Trophoblast cell (in vitro differentiated cells and primary cell): ENCODE results near the gene ZNF451.
A peak's percentile ranks its signal among the peaks of the same experiment; 100 is the strongest.

ENCODE experiments used
- DNase-seq, 2 donors: peaks; one replicate each; pipeline ENCODE4 v3.0.0-alpha.2; 2016
- H2AFZ ChIP-seq: 2 replicates; pipeline ENCODE4 v1.6.1; 2013; ENCODE audit warnings: low read length, moderate library complexity, mild to moderate bottlenecking; ENCODE audit not compliant: insufficient read depth, poor library complexity
- H2AK5ac ChIP-seq: 2 replicates; pipeline ENCODE4 v1.6.1; 2013; ENCODE audit warnings: mild to moderate bottlenecking, low read length
- H2BK120ac ChIP-seq: 2 replicates; pipeline ENCODE4 v1.6.1; 2013; ENCODE audit warnings: low read length, mild to moderate bottlenecking, moderate library complexity; ENCODE audit not compliant: insufficient read depth, poor library complexity
- H2BK12ac ChIP-seq: 2 replicates; pipeline ENCODE4 v1.6.1; 2013; ENCODE audit warnings: mild to moderate bottlenecking, low read length, moderate library complexity
- H2BK5ac ChIP-seq: 2 replicates; pipeline ENCODE4 v1.6.1; 2013; ENCODE audit warnings: low read length, low read depth, moderate library complexity, mild to moderate bottlenecking; ENCODE audit not compliant: poor library complexity
- H3K14ac ChIP-seq: 2 replicates; pipeline ENCODE4 v1.6.1; 2013; ENCODE audit warnings: mild to moderate bottlenecking, low read length
- H3K18ac ChIP-seq: 2 replicates; pipeline ENCODE4 v1.6.1; 2013; ENCODE audit warnings: mild to moderate bottlenecking, low read length
- H3K23ac ChIP-seq: 2 replicates; pipeline ENCODE4 v1.6.1; 2013; ENCODE audit warnings: low read length
- H3K27ac ChIP-seq: 2 replicates; pipeline ENCODE4 v1.5.1; 2013; ENCODE audit warnings: low read depth, mild to moderate bottlenecking, inconsistent platforms, low read length, moderate library complexity
- H3K27me3 ChIP-seq: 2 replicates; pipeline ENCODE4 v1.6.1; 2013; ENCODE audit warnings: inconsistent platforms, mild to moderate bottlenecking, low read length, moderate library complexity; ENCODE audit not compliant: insufficient read depth
- H3K36me3 ChIP-seq, 2 experiments: 1 replicate in 1 of 2; 2 replicates in 1 of 2; pipeline ENCODE4 v1.6.1; 2013; ENCODE audit warnings: low read length in 2 of 2, mild to moderate bottlenecking in 2 of 2, moderate library complexity in 1 of 2; ENCODE audit not compliant: insufficient read depth in 2 of 2, control insufficient read depth in 1 of 2
- H3K4ac ChIP-seq: 2 replicates; pipeline ENCODE4 v1.6.1; 2013; ENCODE audit warnings: low read depth, mild to moderate bottlenecking, low read length, moderate library complexity
- H3K4me1 ChIP-seq, 2 experiments: 1 replicate in 1 of 2; 2 replicates in 1 of 2; pipeline ENCODE4 v1.6.1; 2013; ENCODE audit warnings: low read length in 2 of 2, mild to moderate bottlenecking in 2 of 2, moderate library complexity in 1 of 2; ENCODE audit not compliant: insufficient read depth in 2 of 2, control insufficient read depth in 1 of 2
- H3K4me2 ChIP-seq: 2 replicates; pipeline ENCODE4 v1.6.1; 2013; ENCODE audit warnings: inconsistent platforms, mild to moderate bottlenecking, low read length, moderate library complexity
- H3K4me3 ChIP-seq: 2 replicates; pipeline ENCODE4 v1.5.1; 2013; ENCODE audit warnings: mild to moderate bottlenecking, low read depth, low read length, inconsistent platforms
- H3K79me1 ChIP-seq: one replicate; pipeline ENCODE4 v1.6.1; 2013; ENCODE audit warnings: low read length
- H3K79me2 ChIP-seq: 2 replicates; pipeline ENCODE4 v1.6.1; 2013; ENCODE audit warnings: low read length, mild to moderate bottlenecking; ENCODE audit not compliant: control insufficient read depth, insufficient read depth, poor library complexity
- H3K9ac ChIP-seq: 2 replicates; pipeline ENCODE4 v1.6.1; 2013; ENCODE audit warnings: mild to moderate bottlenecking, low read length
- H3K9me3 ChIP-seq: 2 replicates; pipeline ENCODE4 v1.6.1; 2013; ENCODE audit warnings: low read depth, mild to moderate bottlenecking, control low read depth, inconsistent platforms, low read length; ENCODE audit not compliant: insufficient read depth
- H4K12ac ChIP-seq: 2 replicates; pipeline ENCODE4 v1.6.1; 2013; ENCODE audit warnings: low read depth, mild to moderate bottlenecking, low read length, moderate library complexity
- H4K8ac ChIP-seq: 2 replicates; pipeline ENCODE4 v1.6.1; 2013; ENCODE audit warnings: low read depth, mild to moderate bottlenecking, low read length, moderate library complexity
- H4K91ac ChIP-seq: one replicate; pipeline ENCODE4 v1.6.1; 2013; ENCODE audit warnings: low read depth, mild to moderate bottlenecking, low read length, moderate library complexity
- WGBS: extraction: QIAGEN DNeasy Blood & Tissue Kit; methylation state at CpG from one replicate; pipeline ENCODE4 v1.1.7; 2013; ENCODE audit warnings: missing lambda C conversion rate; ENCODE audit not compliant: insufficient read length, insufficient coverage; ENCODE audit errors: extremely low coverage; 5-methylcytosine and 5-hydroxymethylcytosine counted together

Gene ZNF451

DNA sequence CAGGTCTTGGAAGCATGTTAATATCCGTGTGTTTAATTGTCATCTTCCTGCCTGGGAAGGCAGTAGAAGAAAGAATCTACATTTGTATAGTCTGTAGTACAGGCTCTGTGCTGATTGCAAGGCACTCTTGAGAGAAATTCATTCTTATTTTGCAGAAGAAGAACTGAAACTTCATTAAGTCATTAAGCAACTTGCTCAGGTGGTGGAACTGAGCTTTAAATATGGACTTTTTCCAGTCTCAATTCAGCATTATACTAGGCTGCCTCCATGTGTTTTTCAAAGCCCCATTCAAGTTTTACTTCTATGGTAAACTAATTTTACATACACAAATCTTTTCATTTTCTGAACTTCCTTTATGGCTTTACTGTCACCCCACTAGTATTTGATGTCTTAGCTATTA is 18.7 kb downstream of the ZNF451 start:
- H3K9ac ChIP-seq, result no peak overlapping the region
- no peak overlapping the region for H4K8ac ChIP-seq
- no peak overlapping the region for H3K4me3 ChIP-seq
- H3K79me2 ChIP-seq, result no peaks in the 10 kb centered on the region
- no peaks in the 10 kb centered on the region for H3K27me3 ChIP-seq
- no peaks in the 10 kb centered on the region for H3K79me1 ChIP-seq
- H4K12ac ChIP-seq, result no peak overlapping the region
- no CpG with 5 or more reads among the region's 1 CpG for WGBS
- H3K14ac ChIP-seq, result no peak overlapping the region
- H3K18ac ChIP-seq, result no peak overlapping the region
- H2BK5ac ChIP-seq, result no peak overlapping the region
- no peak overlapping the region for H2BK120ac ChIP-seq
- no peaks in the 10 kb centered on the region for H3K36me3 ChIP-seq
- no peaks in the 10 kb centered on the region for H3K4me1 ChIP-seq
- no peak overlapping the region for H3K27ac ChIP-seq
- H3K4ac ChIP-seq, result no peak overlapping the region
- no peaks in the 10 kb centered on the region for H3K9me3 ChIP-seq
- H4K91ac ChIP-seq, result no peak overlapping the region
- no peak overlapping the region for H2AFZ ChIP-seq
- no peak overlapping the region for H2AK5ac ChIP-seq
- no peak overlapping the region for H2BK12ac ChIP-seq
- no peak overlapping the region for H3K23ac ChIP-seq
- H3K4me2 ChIP-seq, result no peak overlapping the region
- no peak for DNase-seq

DNA sequence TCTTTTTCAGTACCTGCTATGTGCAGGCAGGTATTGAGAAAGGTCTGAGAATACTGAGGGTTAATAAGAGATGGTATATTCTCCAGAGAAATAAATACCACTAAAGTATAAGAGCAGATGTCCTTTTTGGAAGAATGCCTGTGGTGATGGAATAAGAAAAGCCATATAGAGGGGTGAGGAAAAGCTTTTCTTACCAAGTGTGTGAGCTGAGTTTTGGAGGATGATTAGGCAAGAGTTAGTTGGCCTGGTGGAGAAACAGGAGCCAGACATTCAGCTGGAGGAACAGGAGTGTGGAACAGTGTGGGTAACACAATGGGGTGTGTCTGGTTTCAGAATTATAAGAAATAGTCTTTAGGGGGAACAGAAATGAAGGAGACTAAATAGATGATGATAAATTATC is 19.9 kb downstream of the ZNF451 start:
- no peak overlapping the region for H3K4me3 ChIP-seq
- H3K79me1 ChIP-seq, result no peaks in the 10 kb centered on the region
- H3K23ac ChIP-seq, result no peak overlapping the region
- H2BK12ac ChIP-seq, result no peak overlapping the region
- H3K14ac ChIP-seq, result no peak overlapping the region
- H3K4me2 ChIP-seq, result no peak overlapping the region
- no peaks in the 10 kb centered on the region for H3K36me3 ChIP-seq
- no peak overlapping the region for H4K91ac ChIP-seq
- no peak overlapping the region for H2BK120ac ChIP-seq
- H3K27ac ChIP-seq, result no peak overlapping the region
- no peak overlapping the region for H4K8ac ChIP-seq
- H2BK5ac ChIP-seq, result no peak overlapping the region
- H3K27me3 ChIP-seq, result no peaks in the 10 kb centered on the region
- no peak overlapping the region for H4K12ac ChIP-seq
- H3K9me3 ChIP-seq, result no peaks in the 10 kb centered on the region
- H3K4me1 ChIP-seq, result no peaks in the 10 kb centered on the region
- no peak overlapping the region for H3K4ac ChIP-seq
- H3K18ac ChIP-seq, result no peak overlapping the region
- H3K79me2 ChIP-seq, result no peaks in the 10 kb centered on the region
- H3K9ac ChIP-seq, result no peak overlapping the region
- no peak overlapping the region for H2AK5ac ChIP-seq
- DNase-seq, result no peak
- H2AFZ ChIP-seq, result no peak overlapping the region

DNA sequence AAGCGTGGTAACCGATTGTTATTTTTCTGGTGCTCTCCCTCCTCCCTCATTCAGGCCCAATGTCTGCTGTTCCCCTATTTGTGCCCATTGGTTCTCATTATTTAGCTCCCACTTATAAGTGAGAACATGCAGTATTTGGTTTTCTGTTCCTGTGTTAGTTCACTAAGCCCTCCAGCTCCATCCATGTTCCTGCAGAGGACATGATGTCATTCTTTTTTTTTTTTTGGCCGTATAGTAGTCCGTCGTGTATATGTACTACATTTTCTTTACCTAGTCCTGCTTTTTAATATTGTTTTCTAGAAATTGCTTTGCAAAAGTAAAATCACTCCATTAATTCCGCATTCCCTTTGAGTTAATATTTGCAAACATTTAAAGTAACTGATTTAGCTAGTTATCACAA is 23.1 kb downstream of the ZNF451 start:
- Histone ChIP-seq H3K18ac (no peak overlapping the region), H3K14ac (no peak overlapping the region), H3K36me3 (no peaks in the 10 kb centered on the region), H3K4me3 (no peak overlapping the region), H3K4me1 (no peaks in the 10 kb centered on the region), H3K9me3 (no peaks in the 10 kb centered on the region), H3K27me3 (no peaks in the 10 kb centered on the region), H4K12ac (no peak overlapping the region), H3K4ac (no peak overlapping the region), H3K79me2 (no peaks in the 10 kb centered on the region), H4K8ac (no peak overlapping the region), H3K79me1 (no peaks in the 10 kb centered on the region), H3K23ac (no peak overlapping the region), H2BK12ac (no peak overlapping the region), H3K9ac (no peak overlapping the region), H2AFZ (no peak overlapping the region), H2BK5ac (no peak overlapping the region), H2BK120ac (no peak overlapping the region), H3K27ac (no peak overlapping the region), H2AK5ac (no peak overlapping the region), H4K91ac (no peak overlapping the region), H3K4me2 (no peak overlapping the region)
- no CpG with 5 or more reads among the region's 6 CpGs for WGBS
- DNase-seq, result no peak

DNA sequence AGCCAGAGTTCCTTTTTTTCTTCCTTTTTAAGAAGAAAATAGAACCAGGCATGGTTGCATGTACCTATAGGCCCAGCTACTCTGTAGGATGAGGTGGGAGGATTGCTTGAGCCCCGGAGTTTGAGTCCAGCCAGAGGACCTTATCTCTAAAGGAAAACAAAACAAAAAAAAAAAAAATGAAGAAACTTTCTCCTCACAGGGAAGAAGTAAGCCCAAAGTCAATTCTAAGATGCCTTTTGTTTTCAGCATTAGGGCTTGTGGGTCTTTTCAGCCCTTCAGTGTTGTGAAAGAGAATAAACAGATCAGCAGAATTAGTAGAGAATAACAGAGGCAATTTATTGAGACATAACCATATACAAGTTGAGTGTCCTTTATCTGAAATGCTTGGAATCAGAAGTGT is 26.8 kb downstream of the ZNF451 start:
- H4K91ac ChIP-seq, result no peak overlapping the region
- H3K27me3 ChIP-seq, result no peaks in the 10 kb centered on the region
- WGBS, result no CpG with 5 or more reads among the region's 1 CpG
- H3K9me3 ChIP-seq, result no peaks in the 10 kb centered on the region
- no peak overlapping the region for H3K4me3 ChIP-seq
- no peak overlapping the region for H2AFZ ChIP-seq
- H3K36me3 ChIP-seq, result no peaks in the 10 kb centered on the region
- no peak overlapping the region for H2BK12ac ChIP-seq
- H4K8ac ChIP-seq, result no peak overlapping the region
- H2AK5ac ChIP-seq, result no peak overlapping the region
- no peak overlapping the region for H3K4ac ChIP-seq
- H3K79me2 ChIP-seq, result no peaks in the 10 kb centered on the region
- H3K18ac ChIP-seq, result no peak overlapping the region
- no peak overlapping the region for H3K4me2 ChIP-seq
- no peaks in the 10 kb centered on the region for H3K79me1 ChIP-seq
- H3K23ac ChIP-seq, result no peak overlapping the region
- H3K4me1 ChIP-seq, result no peaks in the 10 kb centered on the region
- no peak for DNase-seq
- H4K12ac ChIP-seq, result no peak overlapping the region
- H3K27ac ChIP-seq, result no peak overlapping the region
- H2BK5ac ChIP-seq, result no peak overlapping the region
- no peak overlapping the region for H2BK120ac ChIP-seq
- no peak overlapping the region for H3K9ac ChIP-seq
- H3K14ac ChIP-seq, result no peak overlapping the region

GRCh38 chr6:57117796-57118195 is 27.8 kb downstream of the ZNF451 start:
- no peak overlapping the region for H3K14ac ChIP-seq
- no peaks in the 10 kb centered on the region for H3K4me1 ChIP-seq
- no peak overlapping the region for H3K4me2 ChIP-seq
- H4K8ac ChIP-seq, result no peak overlapping the region
- no peaks in the 10 kb centered on the region for H3K9me3 ChIP-seq
- no peak overlapping the region for H3K27ac ChIP-seq
- H3K79me2 ChIP-seq, result no peaks in the 10 kb centered on the region
- no peak overlapping the region for H3K4ac ChIP-seq
- no peak overlapping the region for H3K23ac ChIP-seq
- no peaks in the 10 kb centered on the region for H3K79me1 ChIP-seq
- H3K27me3 ChIP-seq, result no peaks in the 10 kb centered on the region
- H3K4me3 ChIP-seq, result no peak overlapping the region
- DNase-seq, result peak; percentile 22 to 97
- WGBS, result no CpG with 5 or more reads among the region's 2 CpGs
- H2AK5ac ChIP-seq, result no peak overlapping the region
- H2BK120ac ChIP-seq, result no peak overlapping the region
- no peak overlapping the region for H2BK5ac ChIP-seq
- no peak overlapping the region for H2AFZ ChIP-seq
- H4K12ac ChIP-seq, result no peak overlapping the region
- H2BK12ac ChIP-seq, result no peak overlapping the region
- no peak overlapping the region for H4K91ac ChIP-seq
- H3K9ac ChIP-seq, result no peak overlapping the region
- H3K18ac ChIP-seq, result no peak overlapping the region
- H3K36me3 ChIP-seq, result peaks cover 1% of the 10 kb centered on the region in 2 experiments
